IMR-90 (cell line): Measurements from ENCODE around the gene HLA-DOB. TPM values are rescaled to one million over a fixed set of nuclear protein-coding genes. Genes with fewer than 3 reads are reported as not detected.

Source experiments
- ATAC-seq: fragments of 200-7000 bp; cut with Tn5 transposase; 2 replicates; pipeline ENCODE4 v1.9.1; 2020; ENCODE audit warnings: low read depth, mild to moderate bottlenecking, moderate library complexity
- BruUV-seq: library from RNA; stranded (reverse); fragments of 400-500 nt; replicated peaks from 2 replicates; lab custom pipeline; 2021; lab: Mats Ljungman, UMichigan
- CTCF ChIA-PET: fragments of 300-600 bp; formaldehyde crosslinking; extraction: SDS; loops from one replicate; lab custom pipeline; 2021; ENCODE audit warnings: antibody characterized with exemption; lab: Yijun Ruan, JAX
- POLR2A ChIA-PET: fragments of 300-600 bp; sonication (Branson Sonifier 250); formaldehyde crosslinking; loops from one replicate; lab custom pipeline; 2022; ENCODE audit warnings: antibody characterized with exemption; ENCODE audit not compliant: unreplicated experiment; lab: Charles Lee
- DNase-seq: peaks from one replicate; pipeline ENCODE4 v3.0.0; 2013
- H2AFZ ChIP-seq: replicated peaks from 2 replicates; pipeline ENCODE3; 2013; ENCODE audit warnings: low read length, mild to moderate bottlenecking; ENCODE audit not compliant: poor library complexity
- H2AK5ac ChIP-seq: 2 replicates; pipeline ENCODE4 v1.6.1; 2013; ENCODE audit warnings: low read depth, low read length, inconsistent platforms
- H2AK9ac ChIP-seq: replicated peaks from 2 replicates; pipeline ENCODE3; 2013; ENCODE audit warnings: mild to moderate bottlenecking, low read depth, low read length, moderate library complexity; ENCODE audit not compliant: poor library complexity
- H2BK120ac ChIP-seq: 2 replicates; pipeline ENCODE4 v1.6.1; 2013; ENCODE audit warnings: low read depth, low read length, inconsistent platforms
- H2BK15ac ChIP-seq: 3 replicates; pipeline ENCODE4 v1.6.1; 2013; ENCODE audit warnings: low read depth, low read length, inconsistent platforms
- H2BK20ac ChIP-seq: 2 replicates; pipeline ENCODE4 v1.6.1; 2013; ENCODE audit warnings: low read depth, mild to moderate bottlenecking, inconsistent platforms, low read length, moderate library complexity
- H2BK5ac ChIP-seq: 2 replicates; pipeline ENCODE4 v1.6.1; 2013; ENCODE audit warnings: mild to moderate bottlenecking, low read depth, low read length, inconsistent platforms; ENCODE audit not compliant: poor library complexity, severe bottlenecking
- H3K14ac ChIP-seq: replicated peaks from 2 replicates; pipeline ENCODE4 v1.6.1; 2013; ENCODE audit warnings: low read depth, low read length, inconsistent platforms
- H3K18ac ChIP-seq: 2 replicates; pipeline ENCODE4 v1.6.1; 2013; ENCODE audit warnings: low read depth, low read length, control low read depth
- H3K23ac ChIP-seq: 2 replicates; pipeline ENCODE4 v1.6.1; 2013; ENCODE audit warnings: low read depth, low read length, inconsistent platforms
- H3K27ac ChIP-seq: 2 replicates; pipeline ENCODE4 v1.5.1; 2013; ENCODE audit warnings: mild to moderate bottlenecking, control low read depth, low read length; ENCODE audit not compliant: insufficient read depth
- H3K27me3 ChIP-seq: 2 replicates; pipeline ENCODE4 v1.6.1; 2013; ENCODE audit warnings: low read length; ENCODE audit not compliant: control insufficient read depth, insufficient read depth
- H3K36me3 ChIP-seq: 2 replicates; pipeline ENCODE4 v1.6.1; 2013; ENCODE audit warnings: low read length, mixed read lengths; ENCODE audit not compliant: control insufficient read depth, insufficient read depth
- H3K4ac ChIP-seq: 2 replicates; pipeline ENCODE4 v1.6.1; 2013; ENCODE audit warnings: low read depth, low read length, inconsistent platforms
- H3K4me1 ChIP-seq: 2 replicates; pipeline ENCODE4 v1.6.1; 2013; ENCODE audit warnings: low read length, mixed read lengths; ENCODE audit not compliant: control insufficient read depth, insufficient read depth
- H3K4me2 ChIP-seq: 2 replicates; pipeline ENCODE4 v1.6.1; 2013; ENCODE audit warnings: low read depth, mild to moderate bottlenecking, control low read depth, low read length, moderate library complexity
- H3K4me3 ChIP-seq: 2 replicates; pipeline ENCODE4 v1.5.1; 2013; ENCODE audit warnings: low read depth, mild to moderate bottlenecking, control low read depth, low read length, moderate library complexity; ENCODE audit not compliant: insufficient read depth
- H3K56ac ChIP-seq: 2 replicates; pipeline ENCODE4 v1.6.1; 2013; ENCODE audit warnings: low read length, inconsistent platforms; ENCODE audit not compliant: insufficient read depth; ENCODE audit errors: extremely low read depth
- H3K79me1 ChIP-seq, 2 experiments: 2 replicates each; pipeline ENCODE4 v1.6.1; 2013; ENCODE audit warnings: low read length in 2 of 2, inconsistent platforms in 1 of 2, low read depth in 1 of 2
- H3K9ac ChIP-seq: 2 replicates; pipeline ENCODE4 v1.6.1; 2013; ENCODE audit warnings: low read depth, low read length, control low read depth
- H3K9me1 ChIP-seq: 2 replicates; pipeline ENCODE4 v1.6.1; 2013; ENCODE audit warnings: low read length, inconsistent platforms; ENCODE audit not compliant: insufficient read depth
- H3K9me3 ChIP-seq: 2 replicates; pipeline ENCODE4 v1.6.1; 2013; ENCODE audit warnings: low read length; ENCODE audit not compliant: control insufficient read depth, insufficient read depth
- H4K20me1 ChIP-seq: 2 replicates; pipeline ENCODE4 v1.6.1; 2013; ENCODE audit warnings: low read length, inconsistent platforms; ENCODE audit not compliant: insufficient read depth
- H4K5ac ChIP-seq: 2 replicates; pipeline ENCODE4 v1.6.1; 2013; ENCODE audit warnings: mild to moderate bottlenecking, low read depth, low read length, control low read depth
- H4K8ac ChIP-seq, 2 experiments: 2 replicates each; pipeline ENCODE4 v1.6.1; 2013; ENCODE audit warnings: low read depth in 2 of 2, low read length in 2 of 2, control low read depth in 1 of 2, inconsistent platforms in 1 of 2
- H4K91ac ChIP-seq: 2 replicates; pipeline ENCODE4 v1.6.1; 2013; ENCODE audit warnings: low read depth, low read length, inconsistent platforms; ENCODE audit not compliant: insufficient read depth
- BHLHE40 ChIP-seq: fragments of 150-350 bp; IDR thresholded peaks from 2 replicates; pipeline ENCODE4 v1.6.1; 2016; ENCODE audit warnings: mild to moderate bottlenecking, low read depth, low read length
- CEBPB ChIP-seq: IDR thresholded peaks from 2 replicates; pipeline ENCODE4 v1.6.1; 2012; ENCODE audit warnings: low read depth, low read length, improper control_type of control experiment
- CHD1 ChIP-seq: IDR thresholded peaks from 2 replicates; pipeline ENCODE4 v1.6.1; 2012; ENCODE audit warnings: low read depth, low read length, improper control_type of control experiment
- FOS ChIP-seq: fragments of 150-350 bp; IDR thresholded peaks from 2 replicates; pipeline ENCODE4 v1.6.1; 2016; ENCODE audit warnings: low read depth, low read length
- MAFK ChIP-seq: IDR thresholded peaks from 2 replicates; pipeline ENCODE4 v1.6.1; 2012; ENCODE audit warnings: low read depth, low read length, improper control_type of control experiment
- MAZ ChIP-seq: IDR thresholded peaks from 2 replicates; pipeline ENCODE4 v1.6.1; 2012; ENCODE audit warnings: low read depth, mild to moderate bottlenecking, low read length, improper control_type of control experiment, moderate library complexity, borderline replicate concordance
- MXI1 ChIP-seq: IDR thresholded peaks from 2 replicates; pipeline ENCODE4 v1.6.1; 2012; ENCODE audit warnings: low read depth, mild to moderate bottlenecking, low read length, moderate library complexity, borderline replicate concordance
- NFE2L2 ChIP-seq: fragments of 150-350 bp; IDR thresholded peaks from 2 replicates; pipeline ENCODE4 v1.6.1; 2016; ENCODE audit warnings: low read depth, mild to moderate bottlenecking, low read length
- POLR2A ChIP-seq: IDR thresholded peaks from 2 replicates; pipeline ENCODE4 v1.6.1; 2012; ENCODE audit warnings: mild to moderate bottlenecking, low read depth, low read length
- RAD21 ChIP-seq: IDR thresholded peaks from 2 replicates; pipeline ENCODE4 v1.6.1; 2012; ENCODE audit warnings: low read length, improper control_type of control experiment
- RCOR1 ChIP-seq: IDR thresholded peaks from 2 replicates; pipeline ENCODE4 v1.6.1; 2012; ENCODE audit warnings: mild to moderate bottlenecking, low read length, improper control_type of control experiment; ENCODE audit not compliant: insufficient replicate concordance
- RFX5 ChIP-seq: IDR thresholded peaks from 2 replicates; pipeline ENCODE4 v1.8.0; 2012; ENCODE audit warnings: low read depth, mild to moderate bottlenecking, low read length, moderate library complexity
- SMC3 ChIP-seq: fragments of 150-350 bp; IDR thresholded peaks from 2 replicates; pipeline ENCODE4 v1.6.1; 2016; ENCODE audit warnings: low read depth, mild to moderate bottlenecking, antibody characterized with exemption, low read length, moderate library complexity
- WGBS, 2 experiments: methylation state at CpG; one replicate each; pipeline versions ENCODE4 v1.1.5 to v1.1.7; 2013; ENCODE audit warnings: missing lambda C conversion rate in 2 of 2; ENCODE audit not compliant: insufficient read length in 1 of 2; ENCODE audit errors: extremely low coverage in 2 of 2; 5-methylcytosine and 5-hydroxymethylcytosine counted together
- dilution Hi-C: fragments of 300-500 bp; cut with HindIII; formaldehyde crosslinking; loops from one replicate; pipeline ENCODE4 v1.14.3; 2018; ENCODE audit warnings: low sequenced_read_pairs; ENCODE audit not compliant: unreplicated experiment
- in situ Hi-C: fragments of 300-500 bp; cut with MboI; formaldehyde crosslinking; loops from 3 replicates; pipeline ENCODE4 v1.14.3; 2019; ENCODE audit warnings: low sequenced_read_pairs, inconsistent platforms, mixed read lengths
- intact Hi-C: fragments of 100-400 bp; cut with micrococcal nuclease; formaldehyde crosslinking; loops from 2 replicates; pipeline ENCODE4 v1.10.0; 2022
- polyA plus RNA-seq, 3 experiments: library from polyadenylated mRNA; depleted of rRNA; stranded (reverse); fragments of >200 nt; gene quantifications; 2 replicates each; pipeline ENCODE4 v1.2.3, GENCODE V29; 2012; ENCODE audit warnings: low replicate concordance in 1 of 3
- total RNA-seq: library from RNA; depleted of rRNA; stranded (reverse); fragments of >200 nt; gene quantifications from 2 replicates; pipeline ENCODE4 v1.2.3, GENCODE V29; 2012
- TF ChIP-seq, protein P1 (sequence below): conservative IDR thresholded peaks from 2 replicates; pipeline ENCODE4 v1.5.1; 2012; ENCODE audit warnings: mild to moderate bottlenecking, low read depth, low read length, improper control_type of control experiment
- TF ChIP-seq, protein P2 (sequence below): fragments of 150-350 bp; IDR thresholded peaks from 2 replicates; pipeline ENCODE4 v1.6.1; 2016; ENCODE audit warnings: low read depth, mild to moderate bottlenecking, low read length, moderate library complexity, borderline replicate concordance
- TF ChIP-seq, protein P3 (sequence below): fragments of 150-350 bp; IDR thresholded peaks from 2 replicates; pipeline ENCODE4 v1.6.1; 2017; ENCODE audit warnings: mild to moderate bottlenecking, antibody characterized with exemption, low read length, low read depth

Gene HLA-DOB
- total and polyA plus RNA-seq, 2 of the 4 experiments (the other 2 are of a cell fraction): 0.36 to 2.3 TPM

DNA sequence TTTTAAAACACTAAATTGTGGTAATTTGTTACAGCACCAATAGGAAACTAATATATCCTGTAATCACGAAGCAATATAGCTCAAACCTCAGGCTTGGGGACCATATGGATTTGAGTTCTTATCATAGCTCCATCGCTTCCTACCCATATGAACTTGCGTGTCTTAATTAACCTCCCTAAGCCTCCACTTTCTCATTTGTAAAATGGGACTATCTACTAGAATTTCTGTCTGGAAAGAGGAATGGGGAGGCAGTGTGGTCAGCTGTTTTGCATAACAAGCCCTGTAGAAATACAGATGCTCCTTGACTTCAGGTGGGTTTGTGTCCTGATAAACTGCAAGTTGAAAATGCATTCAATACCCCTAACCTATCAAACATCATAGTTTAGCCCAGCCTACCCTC lies 17.1 kb downstream of the HLA-DOB start:
- POLR2A ChIA-PET: no interaction called here
- Histone ChIP-seq H2BK15ac (no peak overlapping the region), H4K5ac (no peak overlapping the region), H4K8ac (no peak overlapping the region), H3K36me3 (no peaks in the 10 kb centered on the region), H2AFZ (no peak overlapping the region), H4K20me1 (no peaks in the 10 kb centered on the region), H2AK5ac (no peak overlapping the region), H3K4me2 (no peak overlapping the region), H3K27ac (no peak overlapping the region), H3K4me1 (no peaks in the 10 kb centered on the region), H3K23ac (no peak overlapping the region), H3K4me3 (no peak overlapping the region), H2BK120ac (no peak overlapping the region), H2BK20ac (no peak overlapping the region), H3K18ac (no peak overlapping the region), H3K27me3 (peaks cover 10% of the 10 kb centered on the region), H3K9me1 (no peaks in the 10 kb centered on the region), H3K79me1 (no peaks in the 10 kb centered on the region), H2BK5ac (no peak overlapping the region), H4K91ac (no peak overlapping the region), H3K4ac (no peak overlapping the region), H3K56ac (no peak overlapping the region), H3K14ac (no peak overlapping the region), H3K9ac (no peak overlapping the region), H3K9me3 (peaks cover 4% of the 10 kb centered on the region), H2AK9ac (no peak overlapping the region)
- WGBS, 2 experiments: no CpG with 5 or more reads among the region's 3 CpGs
- dilution Hi-C loops: no loop called here
- BruUV-seq: no TSS peak
- in situ Hi-C loops: loop anchor here (5.0 to 10.0 kb wide), 2 partner anchors 382 to 555 kb away; no protein-coding TSS in a partner anchor
- intact Hi-C loops: loop anchor here (5.0 kb wide), 1 partner anchor 367 kb away; no protein-coding TSS in a partner anchor
- ATAC-seq: no peak
- DNase-seq: no peak
- no peak for TF ChIP-seq CHD1
- no peak for TF ChIP-seq NFE2L2
- no peak for TF ChIP-seq BHLHE40
- TF ChIP-seq POLR2A: no peak
- TF ChIP-seq SMC3: no peak
- TF ChIP-seq RFX5: no peak
- no peak for TF ChIP-seq MXI1
- no peak for TF ChIP-seq CEBPB
- TF ChIP-seq RCOR1: no peak
- TF ChIP-seq FOS: no peak
- TF ChIP-seq RAD21: no peak
- TF ChIP-seq, protein P1, sequence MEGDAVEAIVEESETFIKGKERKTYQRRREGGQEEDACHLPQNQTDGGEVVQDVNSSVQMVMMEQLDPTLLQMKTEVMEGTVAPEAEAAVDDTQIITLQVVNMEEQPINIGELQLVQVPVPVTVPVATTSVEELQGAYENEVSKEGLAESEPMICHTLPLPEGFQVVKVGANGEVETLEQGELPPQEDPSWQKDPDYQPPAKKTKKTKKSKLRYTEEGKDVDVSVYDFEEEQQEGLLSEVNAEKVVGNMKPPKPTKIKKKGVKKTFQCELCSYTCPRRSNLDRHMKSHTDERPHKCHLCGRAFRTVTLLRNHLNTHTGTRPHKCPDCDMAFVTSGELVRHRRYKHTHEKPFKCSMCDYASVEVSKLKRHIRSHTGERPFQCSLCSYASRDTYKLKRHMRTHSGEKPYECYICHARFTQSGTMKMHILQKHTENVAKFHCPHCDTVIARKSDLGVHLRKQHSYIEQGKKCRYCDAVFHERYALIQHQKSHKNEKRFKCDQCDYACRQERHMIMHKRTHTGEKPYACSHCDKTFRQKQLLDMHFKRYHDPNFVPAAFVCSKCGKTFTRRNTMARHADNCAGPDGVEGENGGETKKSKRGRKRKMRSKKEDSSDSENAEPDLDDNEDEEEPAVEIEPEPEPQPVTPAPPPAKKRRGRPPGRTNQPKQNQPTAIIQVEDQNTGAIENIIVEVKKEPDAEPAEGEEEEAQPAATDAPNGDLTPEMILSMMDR: no peak
- TF ChIP-seq MAZ: no peak
- TF ChIP-seq, protein P2, sequence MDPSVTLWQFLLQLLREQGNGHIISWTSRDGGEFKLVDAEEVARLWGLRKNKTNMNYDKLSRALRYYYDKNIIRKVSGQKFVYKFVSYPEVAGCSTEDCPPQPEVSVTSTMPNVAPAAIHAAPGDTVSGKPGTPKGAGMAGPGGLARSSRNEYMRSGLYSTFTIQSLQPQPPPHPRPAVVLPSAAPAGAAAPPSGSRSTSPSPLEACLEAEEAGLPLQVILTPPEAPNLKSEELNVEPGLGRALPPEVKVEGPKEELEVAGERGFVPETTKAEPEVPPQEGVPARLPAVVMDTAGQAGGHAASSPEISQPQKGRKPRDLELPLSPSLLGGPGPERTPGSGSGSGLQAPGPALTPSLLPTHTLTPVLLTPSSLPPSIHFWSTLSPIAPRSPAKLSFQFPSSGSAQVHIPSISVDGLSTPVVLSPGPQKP: no peak
- TF ChIP-seq, protein P3, sequence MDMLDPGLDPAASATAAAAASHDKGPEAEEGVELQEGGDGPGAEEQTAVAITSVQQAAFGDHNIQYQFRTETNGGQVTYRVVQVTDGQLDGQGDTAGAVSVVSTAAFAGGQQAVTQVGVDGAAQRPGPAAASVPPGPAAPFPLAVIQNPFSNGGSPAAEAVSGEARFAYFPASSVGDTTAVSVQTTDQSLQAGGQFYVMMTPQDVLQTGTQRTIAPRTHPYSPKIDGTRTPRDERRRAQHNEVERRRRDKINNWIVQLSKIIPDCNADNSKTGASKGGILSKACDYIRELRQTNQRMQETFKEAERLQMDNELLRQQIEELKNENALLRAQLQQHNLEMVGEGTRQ: no peak
- TF ChIP-seq MAFK: no peak
- CTCF ChIA-PET: no interaction called here
